Uterus (tissue), 4 donors: ENCODE data around the gene APOLD1. TPM values are rescaled to one million over a fixed set of nuclear protein-coding genes. Genes with fewer than 3 reads are reported as not detected.

Source experiments
- DNase-seq, 2 donors: peaks; one replicate each; pipeline ENCODE4 v3.0.0-alpha.2; 2019 to 2020
- H3K27ac ChIP-seq, 2 donors: fragments of 200-600 bp; sonication (generic); 1 replicate in 1 of 2; 2 replicates in 1 of 2; pipeline ENCODE4 v1.5.1; 2016 to 2018
- H3K27me3 ChIP-seq, 2 donors: fragments of 200-600 bp; sonication (generic); one replicate each; pipeline ENCODE4 v1.5.1; 2018 to 2019; ENCODE audit warnings: control low read depth in 1 of 2
- H3K36me3 ChIP-seq, 2 donors: fragments of 200-600 bp; sonication (generic); one replicate each; pipeline ENCODE4 v1.5.1; 2019; ENCODE audit warnings: control low read depth in 1 of 2
- H3K4me1 ChIP-seq, 2 donors: fragments of 200-600 bp; sonication (generic); one replicate each; pipeline ENCODE4 v1.5.1; 2018 to 2019; ENCODE audit warnings: control low read depth in 1 of 2
- H3K4me3 ChIP-seq, 2 donors: fragments of 200-600 bp; sonication (generic); 1 replicate in 1 of 2; 2 replicates in 1 of 2; pipeline ENCODE4 v1.5.1; 2018 to 2019; ENCODE audit warnings: mild to moderate bottlenecking in 1 of 2
- H3K9me3 ChIP-seq, 2 donors: fragments of 200-600 bp; sonication (generic); one replicate each; pipeline ENCODE4 v1.5.1; 2019; ENCODE audit warnings: control low read depth in 1 of 2
- CTCF ChIP-seq, 4 experiments: fragments of 200-600 bp in 2 of 4; fragments of 450-650 bp in 2 of 4; sonication (generic) in 2 of 4; IDR thresholded peaks; one replicate each; pipeline ENCODE4 v1.5.1; 2016 to 2019; ENCODE audit warnings: antibody characterized with exemption in 4 of 4, mild to moderate bottlenecking in 2 of 4, moderate library complexity in 1 of 4
- POLR2A ChIP-seq, 2 donors: fragments of 450-650 bp; IDR thresholded peaks; one replicate each; pipeline ENCODE4 v1.6.1; 2016; ENCODE audit warnings: antibody characterized with exemption in 2 of 2, mild to moderate bottlenecking in 1 of 2, moderate library complexity in 1 of 2
- intact Hi-C: fragments of 100-400 bp; cut with DNase I; formaldehyde crosslinking; loops from one replicate; pipeline ENCODE4 v1.15.1; 2023; ENCODE audit warnings: low total_unique reads
- total RNA-seq, 4 donors: library from RNA; depleted of rRNA in 3 of 4; stranded (reverse); fragments of >200 nt in 3 of 4; gene quantifications; one replicate each; pipeline versions ENCODE4 v1.1.0 to v1.2.4, GENCODE V29; 2014 to 2023
- donor health status: DM: yes; HTN: yes; CAD: no.

APOLD1 gene
- total RNA-seq, 4 donors from 2014 or later = 25.0 to 88.8 (median 57.9) TPM

GRCh38 chr12:12796928-12797793 lies 11.7 kb downstream of the APOLD1 start:
- no peak for DNase-seq
- Histone ChIP-seq H3K4me1 (no peaks in the 10 kb centered on the region), H3K4me3 (no peak overlapping the region), H3K9me3 (no peaks in the 10 kb centered on the region), H3K36me3 (no peaks in the 10 kb centered on the region), H3K27me3 (no peaks in the 10 kb centered on the region), H3K27ac (no peak overlapping the region)
- TF ChIP-seq POLR2A (IDR thresholded peaks at IDR 0.05) (no peak), CTCF (IDR thresholded peaks at IDR 0.05) (no peak)
- intact Hi-C loops = no loop called here

GRCh38 chr12:12797794-12798152 lies 12.3 kb downstream of the APOLD1 start:
- TF ChIP-seq POLR2A (IDR thresholded peaks at IDR 0.05) = no peak
- no peak for TF ChIP-seq CTCF (IDR thresholded peaks at IDR 0.05)
- H3K27me3 ChIP-seq = no peaks in the 10 kb centered on the region
- H3K4me1 ChIP-seq = no peaks in the 10 kb centered on the region
- no peaks in the 10 kb centered on the region for H3K36me3 ChIP-seq
- no peak for DNase-seq
- H3K4me3 ChIP-seq = no peak overlapping the region
- no peaks in the 10 kb centered on the region for H3K9me3 ChIP-seq
- H3K27ac ChIP-seq = no peak overlapping the region
- intact Hi-C loops = no loop called here

GRCh38 chr12:12798480-12798879 lies 13.0 kb downstream of the APOLD1 start:
- Histone ChIP-seq H3K27me3 (no peaks in the 10 kb centered on the region), H3K27ac (no peak overlapping the region), H3K4me1 (no peaks in the 10 kb centered on the region), H3K9me3 (no peaks in the 10 kb centered on the region), H3K36me3 (no peaks in the 10 kb centered on the region), H3K4me3 (no peak overlapping the region)
- intact Hi-C loops = no loop called here
- TF ChIP-seq POLR2A (IDR thresholded peaks at IDR 0.05) (no peak), CTCF (IDR thresholded peaks at IDR 0.05) (no peak)
- DNase-seq = no peak

GRCh38 chr12:12799163-12799920 lies 13.9 kb downstream of the APOLD1 start:
- no peaks in the 10 kb centered on the region for H3K27me3 ChIP-seq
- TF ChIP-seq POLR2A (IDR thresholded peaks at IDR 0.05) (no peak), CTCF (IDR thresholded peaks at IDR 0.05) (no peak)
- H3K4me1 ChIP-seq = no peaks in the 10 kb centered on the region
- no peak overlapping the region for H3K27ac ChIP-seq
- intact Hi-C loops = no loop called here
- DNase-seq = no peak
- H3K4me3 ChIP-seq = no peak overlapping the region
- H3K9me3 ChIP-seq = no peaks in the 10 kb centered on the region
- no peaks in the 10 kb centered on the region for H3K36me3 ChIP-seq
